HG03045 (cell line): ENCODE measurements around the gene KIF26B.
"Not testable (repeated sequence)": the region's sequence is repeated elsewhere in the genome, so short reads cannot be mapped to it uniquely, and the experiment has no call there.

ENCODE experiments used
- ATAC-seq: cut with Tn5 transposase; IDR thresholded peaks from one replicate; pipeline ENCODE4 v1.9.1; 2021; ENCODE audit warnings: mild to moderate bottlenecking, moderate library complexity; ENCODE audit not compliant: unreplicated experiment

The KIF26B gene

GRCh38 chr1:245154429-245155271 lies at the start of gene KIF26B:
TSS of gene KIF26B (plus strand) at chr1:245154985. CDS start at chr1:245155425, 440 bp downstream.
- ATAC-seq: no peak

DNA sequence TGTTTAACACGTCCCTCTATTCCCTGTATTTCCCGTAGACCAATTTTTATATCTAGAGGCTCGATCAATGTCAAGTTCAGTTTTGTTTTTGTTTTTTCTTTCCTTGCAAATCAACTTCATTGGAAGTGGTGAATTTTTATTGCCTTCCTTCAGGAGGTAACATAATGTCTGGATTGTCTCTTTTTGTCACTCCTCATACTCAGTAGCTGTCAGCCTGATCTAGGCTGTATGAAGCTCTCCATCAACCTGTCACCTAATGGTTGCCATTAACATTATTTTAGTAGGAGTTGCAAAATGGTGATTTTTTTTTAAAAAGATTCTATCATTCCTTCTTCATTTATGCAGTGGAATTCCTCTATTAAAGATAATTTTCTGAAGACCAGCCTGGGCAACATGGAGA lies 49.7 kb upstream of the KIF26B start:
- no peak for ATAC-seq

GRCh38 chr1:245105815-245106410 lies 48.9 kb upstream of the KIF26B start:
- no peak for ATAC-seq

- ATAC-seq: no peak
Observed at GRCh38 chr1:245107776-245108114, 47.0 kb upstream of the KIF26B start.

DNA sequence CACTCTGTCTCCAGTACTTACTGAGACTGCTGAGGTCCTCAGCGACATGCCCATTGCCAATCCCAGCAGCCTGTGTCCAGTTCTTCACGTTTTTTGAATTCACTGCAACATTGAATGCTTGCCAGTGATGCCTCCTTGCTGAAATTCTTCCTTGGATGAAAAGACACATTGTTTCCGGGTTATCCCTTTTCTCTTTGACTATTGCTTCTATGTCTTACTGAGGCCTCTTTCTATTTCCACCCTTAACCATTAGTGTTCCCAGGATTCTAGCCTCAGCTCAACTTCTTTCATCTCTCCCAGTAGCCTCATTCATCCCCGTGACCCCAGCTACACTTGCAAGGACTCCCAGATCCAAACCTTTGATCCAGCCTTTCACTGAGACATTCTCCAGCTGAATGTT lies 46.5 kb upstream of the KIF26B start:
- ATAC-seq: no peak

GRCh38 chr1:245108909-245109308 lies 45.9 kb upstream of the KIF26B start:
- ATAC-seq: no peak

DNA sequence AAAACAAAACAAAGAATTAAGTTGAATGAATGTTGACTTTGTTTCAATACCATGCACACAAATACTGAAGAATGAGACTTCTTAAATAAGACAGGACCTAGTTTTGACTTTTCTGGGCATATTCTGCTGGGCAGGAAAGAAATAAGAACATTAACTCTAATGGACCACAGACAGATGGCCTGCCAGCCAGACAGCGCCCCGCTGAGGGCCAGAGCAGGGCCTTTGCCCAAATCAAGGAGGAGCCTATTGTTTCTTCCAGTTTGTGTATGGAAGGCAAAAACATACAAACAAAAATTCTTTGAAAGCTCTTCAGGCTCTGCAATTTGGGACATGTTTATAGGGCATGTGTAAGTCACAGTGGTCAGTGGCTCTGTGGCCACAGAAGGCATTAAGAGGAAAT lies 44.4 kb upstream of the KIF26B start:
- no peak for ATAC-seq

- ATAC-seq: no peak
Observed at GRCh38 chr1:245111073-245111472, 43.7 kb upstream of the KIF26B start.

GRCh38 chr1:245113649-245114048 lies 41.1 kb upstream of the KIF26B start:
- no peak for ATAC-seq

GRCh38 chr1:245116131-245116530 lies 38.7 kb upstream of the KIF26B start:
- no peak for ATAC-seq

DNA sequence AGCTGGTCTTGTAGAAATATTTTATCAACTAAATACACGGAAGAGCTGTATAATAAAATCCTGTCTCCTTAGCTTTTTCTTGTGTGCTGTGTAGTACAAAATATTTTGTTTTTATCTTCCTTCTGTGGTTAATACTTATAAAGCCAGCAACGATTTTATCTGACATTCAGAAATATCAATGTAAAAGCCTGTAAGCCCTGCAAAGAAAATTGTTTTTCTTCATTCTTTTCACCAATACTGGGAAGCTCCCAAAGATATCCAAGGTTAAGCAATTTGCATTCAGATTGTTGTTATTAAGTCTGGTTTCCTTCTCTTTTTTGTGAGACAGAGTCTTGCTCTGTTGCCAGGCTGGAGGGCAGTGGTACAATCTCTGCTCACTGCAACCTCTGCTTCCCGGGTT lies 38.0 kb upstream of the KIF26B start:
- no peak for ATAC-seq

- no peak for ATAC-seq
Observed at GRCh38 chr1:245118066-245118465, 36.7 kb upstream of the KIF26B start.

GRCh38 chr1:245118806-245119205 lies 36.0 kb upstream of the KIF26B start:
- ATAC-seq: no peak

- ATAC-seq: no peak
Observed at GRCh38 chr1:245121523-245121922, 33.3 kb upstream of the KIF26B start.

DNA sequence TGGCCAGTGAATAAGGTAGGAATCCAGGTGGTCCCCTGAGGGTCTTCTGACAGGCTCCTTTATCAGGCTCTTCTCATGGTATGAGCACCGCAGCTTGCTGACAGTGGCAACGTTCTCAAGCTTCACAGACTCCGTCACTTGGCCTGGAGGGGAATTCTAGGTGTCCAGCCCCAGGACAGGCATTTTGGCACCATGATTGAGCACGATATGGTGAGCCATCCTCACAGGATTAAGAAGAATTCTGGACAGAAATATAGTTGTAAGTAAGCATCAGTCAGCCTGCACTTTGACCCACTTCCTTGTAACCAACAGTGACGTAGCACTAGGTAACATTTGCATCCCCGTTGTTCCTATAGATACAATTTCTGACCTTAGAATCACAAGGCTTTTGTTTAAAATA lies 30.5 kb upstream of the KIF26B start:
- ATAC-seq: no peak

DNA sequence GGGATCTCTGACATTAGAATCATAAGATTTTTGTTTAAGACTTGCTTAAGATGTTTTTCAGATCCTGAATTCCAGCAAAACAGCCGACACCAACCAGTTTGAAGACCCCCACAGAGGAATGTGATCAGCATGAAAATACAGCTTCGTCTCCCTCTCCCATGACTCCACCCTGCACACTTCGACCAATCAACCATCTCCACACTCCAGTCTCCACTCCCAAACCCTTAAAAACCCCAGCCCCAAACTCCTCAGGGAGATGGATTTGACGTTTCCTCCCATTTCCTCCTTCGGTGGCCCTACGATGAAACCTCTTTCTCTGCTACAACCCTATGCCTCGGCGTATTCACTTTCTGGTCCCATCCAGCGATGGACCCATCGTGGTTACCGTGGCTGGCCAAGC lies 30.1 kb upstream of the KIF26B start:
- no peak for ATAC-seq

DNA sequence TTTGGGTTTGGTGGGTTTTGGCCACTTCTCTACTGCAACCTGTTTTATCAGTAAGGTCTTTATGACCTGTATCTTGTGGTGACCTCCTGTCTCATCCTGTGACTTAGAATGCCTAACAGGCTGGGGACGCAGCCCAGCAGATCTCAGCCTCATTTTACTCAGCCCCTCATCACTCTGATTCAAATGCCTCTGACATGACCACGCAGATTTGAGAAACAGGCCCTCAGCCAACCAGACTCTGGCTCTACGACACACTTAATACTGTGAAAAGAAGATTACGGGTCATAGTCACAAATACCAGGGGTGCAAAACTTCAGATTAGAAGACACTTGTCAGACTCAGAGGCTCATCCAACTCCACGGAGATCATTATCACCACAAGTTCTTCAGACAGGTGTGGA lies 28.3 kb upstream of the KIF26B start:
- ATAC-seq: no peak

GRCh38 chr1:245128381-245129101 lies 26.2 kb upstream of the KIF26B start:
- no peak for ATAC-seq

DNA sequence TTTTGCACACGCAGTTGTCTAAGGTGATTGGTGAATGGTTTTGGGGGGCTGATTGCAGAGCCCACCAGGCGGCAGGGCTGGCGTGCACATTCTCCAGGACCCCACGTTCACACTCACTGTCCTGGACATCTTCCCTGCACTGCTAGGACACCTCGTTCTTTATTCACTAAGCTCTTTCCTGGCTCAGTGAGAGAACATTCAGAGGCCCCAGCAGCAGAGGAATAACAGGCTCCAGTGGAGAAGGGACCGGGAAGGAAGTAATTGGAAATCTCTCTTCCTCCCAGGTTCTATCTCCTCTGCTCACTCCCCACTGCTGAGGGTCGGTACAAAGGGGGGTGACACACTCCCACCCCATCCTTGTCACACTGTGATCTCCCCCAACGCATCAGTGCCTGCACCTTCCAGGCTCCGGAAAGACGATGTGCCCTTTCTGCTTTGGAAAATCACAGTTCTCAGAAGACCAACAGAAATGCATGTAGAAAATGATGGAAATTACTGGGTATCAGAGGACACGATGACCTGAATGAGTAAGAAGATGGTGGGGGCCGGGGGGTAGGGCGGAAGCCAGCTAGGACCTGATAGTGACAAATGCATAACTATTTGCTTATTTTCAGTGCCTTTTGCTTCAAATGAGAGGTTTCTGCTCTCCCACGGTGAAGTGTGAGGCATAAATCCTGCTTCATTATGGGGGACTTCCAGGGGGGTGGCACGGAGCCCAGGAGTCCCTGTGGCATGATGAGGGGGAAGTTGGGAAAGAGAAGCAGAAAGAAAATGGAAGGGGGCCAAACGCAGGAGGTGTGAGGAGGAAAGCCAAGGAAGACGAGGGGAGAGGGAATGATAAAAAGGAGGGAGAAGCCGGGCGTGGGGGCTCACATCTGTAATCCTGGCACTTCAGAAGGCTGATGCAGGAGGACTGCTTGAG lies 25.2 kb upstream of the KIF26B start:
- no peak for ATAC-seq

- not testable (repeated sequence) for ATAC-seq
Observed at GRCh38 chr1:245130281-245131025, 24.3 kb upstream of the KIF26B start.
